WTC11 (cell line): ENCODE data around the gene CARHSP1. TPM values are rescaled to one million over a fixed set of nuclear protein-coding genes. Genes with fewer than 3 reads are reported as not detected.

Experiments used
- ATAC-seq: fragments of 200-7000 bp; cut with Tn5 transposase; 2 replicates; pipeline ENCODE4 v1.10.0; 2021; ENCODE audit warnings: mild to moderate bottlenecking, moderate library complexity
- CTCF ChIA-PET: fragments of 300-600 bp; sonication (Branson Sonifier 250); formaldehyde crosslinking; loops from one replicate; lab custom pipeline; 2021; ENCODE audit warnings: antibody characterized with exemption; lab: Charles Lee
- POLR2A ChIA-PET: fragments of 350-600 bp; sonication (Branson Sonifier 250); formaldehyde crosslinking; loops from one replicate; lab custom pipeline; 2021; ENCODE audit warnings: antibody characterized with exemption; lab: Charles Lee
- DNase-seq: peaks from one replicate; pipeline ENCODE4 v3.0.0; 2021; ENCODE audit warnings: low spot score
- H3K27ac Mint-ChIP-seq: 2 replicates; pipeline ENCODE4 v1.8.0; 2021; ENCODE audit warnings: mixed read lengths
- H3K27me3 Mint-ChIP-seq: 2 replicates; pipeline ENCODE4 v1.8.0; 2021; ENCODE audit warnings: low read depth, mild to moderate bottlenecking, moderate library complexity, mixed read lengths
- H3K36me3 Mint-ChIP-seq: 2 replicates; pipeline ENCODE4 v1.8.0; 2021; ENCODE audit warnings: mixed read lengths
- H3K4me1 Mint-ChIP-seq: 2 replicates; pipeline ENCODE4 v1.8.0; 2022; ENCODE audit warnings: mixed read lengths
- H3K4me3 Mint-ChIP-seq: 2 replicates; pipeline ENCODE4 v1.8.0; 2021; ENCODE audit warnings: mild to moderate bottlenecking, moderate library complexity, mixed read lengths
- H3K9me3 Mint-ChIP-seq: 2 replicates; pipeline ENCODE4 v1.8.0; 2021; ENCODE audit warnings: mixed read lengths
- ATF3 ChIP-seq: sonication (generic); formaldehyde crosslinking; conservative IDR thresholded peaks from 2 replicates; pipeline ENCODE4 v1.8.1; 2022; ENCODE audit warnings: mild to moderate bottlenecking, missing genetic modification reagents
- CREM ChIP-seq: sonication (generic); formaldehyde crosslinking; IDR thresholded peaks from 2 replicates; pipeline ENCODE4 v1.8.1; 2022; ENCODE audit warnings: mild to moderate bottlenecking, missing genetic modification reagents, moderate library complexity
- EMX1 ChIP-seq: fragments of 250-450 bp; sonication (Bioruptor Pico); IDR thresholded peaks from 2 replicates; pipeline ENCODE4 v1.8.0; 2021; ENCODE audit warnings: mild to moderate bottlenecking
- FOXP1 ChIP-seq: sonication (generic); formaldehyde crosslinking; IDR thresholded peaks from 2 replicates; pipeline ENCODE4 v1.8.0; 2022; ENCODE audit warnings: missing genetic modification reagents, mild to moderate bottlenecking, moderate library complexity, borderline replicate concordance
- IRF1 ChIP-seq: sonication (generic); formaldehyde crosslinking; IDR thresholded peaks from 2 replicates; pipeline ENCODE4 v1.8.0; 2023; ENCODE audit warnings: missing genetic modification reagents
- JUN ChIP-seq: sonication (generic); formaldehyde crosslinking; IDR thresholded peaks from 2 replicates; pipeline ENCODE4 v1.8.0; 2023; ENCODE audit warnings: mild to moderate bottlenecking, missing genetic modification reagents
- NR3C1 ChIP-seq: sonication (generic); formaldehyde crosslinking; conservative IDR thresholded peaks from 2 replicates; pipeline ENCODE4 v1.8.1; 2023; ENCODE audit warnings: low read depth, mild to moderate bottlenecking, missing genetic modification reagents
- RELA ChIP-seq: sonication (generic); formaldehyde crosslinking; IDR thresholded peaks from 2 replicates; pipeline ENCODE4 v1.8.1; 2022; ENCODE audit warnings: missing genetic modification reagents, mild to moderate bottlenecking, borderline replicate concordance
- SP1 ChIP-seq: sonication (generic); formaldehyde crosslinking; conservative IDR thresholded peaks from 2 replicates; pipeline ENCODE4 v1.8.1; 2022; ENCODE audit warnings: missing genetic modification reagents
- TEAD4 ChIP-seq: sonication (generic); formaldehyde crosslinking; IDR thresholded peaks from 2 replicates; pipeline ENCODE4 v1.8.0; 2022; ENCODE audit warnings: mild to moderate bottlenecking, missing genetic modification reagents
- ZBTB21 ChIP-seq: sonication (generic); formaldehyde crosslinking; IDR thresholded peaks from 2 replicates; pipeline ENCODE4 v1.8.1; 2023; ENCODE audit warnings: mild to moderate bottlenecking, missing genetic modification reagents, borderline replicate concordance
- ZNF138 ChIP-seq: sonication (generic); formaldehyde crosslinking; conservative IDR thresholded peaks from 2 replicates; pipeline ENCODE4 v1.8.1; 2022; ENCODE audit warnings: mild to moderate bottlenecking, moderate library complexity, missing genetic modification reagents
- ZNF671 ChIP-seq: fragments of 250-450 bp; sonication (Bioruptor Pico); IDR thresholded peaks from 2 replicates; pipeline ENCODE4 v1.8.0; 2021; ENCODE audit warnings: mild to moderate bottlenecking
- total RNA-seq: library from RNA; stranded (reverse); gene quantifications from 3 replicates; pipeline ENCODE4 v1.2.3, GENCODE V29; 2021
- TF ChIP-seq, protein P1 (sequence below): fragments of 250-450 bp; sonication (Bioruptor Pico); IDR thresholded peaks from 2 replicates; pipeline ENCODE4 v1.9.0; 2021; ENCODE audit warnings: mild to moderate bottlenecking
- TF ChIP-seq, protein P2 (sequence below): sonication (generic); formaldehyde crosslinking; IDR thresholded peaks from 2 replicates; pipeline ENCODE4 v1.8.1; 2022; ENCODE audit warnings: low read depth, mild to moderate bottlenecking, moderate library complexity, missing genetic modification reagents, borderline replicate concordance
- TF ChIP-seq, protein P3 (sequence below): fragments of 250-450 bp; sonication (Bioruptor Pico); IDR thresholded peaks from 2 replicates; pipeline ENCODE4 v1.9.0; 2021; ENCODE audit warnings: mild to moderate bottlenecking
- TF ChIP-seq, protein P4 (sequence below): sonication (generic); formaldehyde crosslinking; IDR thresholded peaks from 2 replicates; pipeline ENCODE4 v1.8.0; 2023; ENCODE audit warnings: mild to moderate bottlenecking, missing genetic modification reagents
- TF ChIP-seq, protein P5 (sequence below): sonication (generic); formaldehyde crosslinking; IDR thresholded peaks from 2 replicates; pipeline ENCODE4 v1.8.1; 2022; ENCODE audit warnings: low read depth, missing genetic modification reagents, borderline replicate concordance
- TF ChIP-seq, protein P6 (sequence below): fragments of 200-600 bp; IDR thresholded peaks from 2 replicates; pipeline ENCODE4 v1.8.0; 2022; ENCODE audit warnings: antibody characterized with exemption
- TF ChIP-seq, protein P7 (sequence below): fragments of 250-450 bp; sonication (Bioruptor Pico); IDR thresholded peaks from 2 replicates; pipeline ENCODE4 v2.1.2; 2022; ENCODE audit warnings: mild to moderate bottlenecking, moderate library complexity

CARHSP1 gene
- total RNA-seq, 1 experiment from 2014 or later: 261 TPM

DNA sequence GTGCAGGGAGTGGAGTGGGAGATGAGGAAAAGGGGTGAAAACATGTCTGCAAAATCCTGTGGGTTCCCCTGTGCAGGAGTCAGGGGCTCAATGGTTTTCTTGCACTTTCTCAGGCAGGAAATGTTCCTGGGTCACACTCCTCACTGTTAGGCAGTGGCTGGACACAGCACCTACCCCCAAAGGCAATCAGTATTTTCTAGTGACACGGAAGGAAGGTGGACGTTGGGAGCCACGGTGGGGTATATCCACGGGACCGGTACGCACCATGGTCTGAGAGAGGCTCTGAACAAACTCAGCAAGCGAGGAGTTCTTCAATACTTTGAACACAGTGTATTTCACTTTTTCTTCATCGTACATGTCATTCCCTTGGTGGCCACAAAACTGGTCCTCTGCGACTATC is 34.2 kb upstream of the CARHSP1 start:
- Mint-ChIP-seq H3K36me3 (peaks cover 92% of the 10 kb centered on the region), H3K4me1 (no peaks in the 10 kb centered on the region), H3K27ac (no peak overlapping the region; the same call in 1 of the 2 replicates), H3K9me3 (no peaks in the 10 kb centered on the region), H3K27me3 (no peaks in the 10 kb centered on the region), H3K4me3 (no peak overlapping the region)
- CTCF ChIA-PET: interaction anchor here (1.6 kb wide), 1 partner anchor 106 kb away, joined by 6 read pairs; no protein-coding TSS in a partner anchor
- TF ChIP-seq, protein P1, sequence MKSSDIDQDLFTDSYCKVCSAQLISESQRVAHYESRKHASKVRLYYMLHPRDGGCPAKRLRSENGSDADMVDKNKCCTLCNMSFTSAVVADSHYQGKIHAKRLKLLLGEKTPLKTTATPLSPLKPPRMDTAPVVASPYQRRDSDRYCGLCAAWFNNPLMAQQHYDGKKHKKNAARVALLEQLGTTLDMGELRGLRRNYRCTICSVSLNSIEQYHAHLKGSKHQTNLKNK: no peak
- TF ChIP-seq, protein P2, sequence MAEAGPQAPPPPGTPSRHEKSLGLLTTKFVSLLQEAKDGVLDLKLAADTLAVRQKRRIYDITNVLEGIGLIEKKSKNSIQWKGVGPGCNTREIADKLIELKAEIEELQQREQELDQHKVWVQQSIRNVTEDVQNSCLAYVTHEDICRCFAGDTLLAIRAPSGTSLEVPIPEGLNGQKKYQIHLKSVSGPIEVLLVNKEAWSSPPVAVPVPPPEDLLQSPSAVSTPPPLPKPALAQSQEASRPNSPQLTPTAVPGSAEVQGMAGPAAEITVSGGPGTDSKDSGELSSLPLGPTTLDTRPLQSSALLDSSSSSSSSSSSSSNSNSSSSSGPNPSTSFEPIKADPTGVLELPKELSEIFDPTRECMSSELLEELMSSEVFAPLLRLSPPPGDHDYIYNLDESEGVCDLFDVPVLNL (CRISPR knock-in tag): no peak
- TF ChIP-seq EMX1 (CRISPR knock-in tag) (no peak), SP1 (CRISPR knock-in tag) (no peak), ATF3 (no peak), ZBTB21 (CRISPR knock-in tag) (no peak), ZNF671 (CRISPR knock-in tag) (no peak), IRF1 (CRISPR knock-in tag) (no peak), TEAD4 (CRISPR knock-in tag) (no peak), CREM (no peak)
- TF ChIP-seq, protein P3, sequence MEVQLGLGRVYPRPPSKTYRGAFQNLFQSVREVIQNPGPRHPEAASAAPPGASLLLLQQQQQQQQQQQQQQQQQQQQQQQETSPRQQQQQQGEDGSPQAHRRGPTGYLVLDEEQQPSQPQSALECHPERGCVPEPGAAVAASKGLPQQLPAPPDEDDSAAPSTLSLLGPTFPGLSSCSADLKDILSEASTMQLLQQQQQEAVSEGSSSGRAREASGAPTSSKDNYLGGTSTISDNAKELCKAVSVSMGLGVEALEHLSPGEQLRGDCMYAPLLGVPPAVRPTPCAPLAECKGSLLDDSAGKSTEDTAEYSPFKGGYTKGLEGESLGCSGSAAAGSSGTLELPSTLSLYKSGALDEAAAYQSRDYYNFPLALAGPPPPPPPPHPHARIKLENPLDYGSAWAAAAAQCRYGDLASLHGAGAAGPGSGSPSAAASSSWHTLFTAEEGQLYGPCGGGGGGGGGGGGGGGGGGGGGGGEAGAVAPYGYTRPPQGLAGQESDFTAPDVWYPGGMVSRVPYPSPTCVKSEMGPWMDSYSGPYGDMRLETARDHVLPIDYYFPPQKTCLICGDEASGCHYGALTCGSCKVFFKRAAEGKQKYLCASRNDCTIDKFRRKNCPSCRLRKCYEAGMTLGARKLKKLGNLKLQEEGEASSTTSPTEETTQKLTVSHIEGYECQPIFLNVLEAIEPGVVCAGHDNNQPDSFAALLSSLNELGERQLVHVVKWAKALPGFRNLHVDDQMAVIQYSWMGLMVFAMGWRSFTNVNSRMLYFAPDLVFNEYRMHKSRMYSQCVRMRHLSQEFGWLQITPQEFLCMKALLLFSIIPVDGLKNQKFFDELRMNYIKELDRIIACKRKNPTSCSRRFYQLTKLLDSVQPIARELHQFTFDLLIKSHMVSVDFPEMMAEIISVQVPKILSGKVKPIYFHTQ (CRISPR knock-in tag): no peak
- TF ChIP-seq, protein P4, sequence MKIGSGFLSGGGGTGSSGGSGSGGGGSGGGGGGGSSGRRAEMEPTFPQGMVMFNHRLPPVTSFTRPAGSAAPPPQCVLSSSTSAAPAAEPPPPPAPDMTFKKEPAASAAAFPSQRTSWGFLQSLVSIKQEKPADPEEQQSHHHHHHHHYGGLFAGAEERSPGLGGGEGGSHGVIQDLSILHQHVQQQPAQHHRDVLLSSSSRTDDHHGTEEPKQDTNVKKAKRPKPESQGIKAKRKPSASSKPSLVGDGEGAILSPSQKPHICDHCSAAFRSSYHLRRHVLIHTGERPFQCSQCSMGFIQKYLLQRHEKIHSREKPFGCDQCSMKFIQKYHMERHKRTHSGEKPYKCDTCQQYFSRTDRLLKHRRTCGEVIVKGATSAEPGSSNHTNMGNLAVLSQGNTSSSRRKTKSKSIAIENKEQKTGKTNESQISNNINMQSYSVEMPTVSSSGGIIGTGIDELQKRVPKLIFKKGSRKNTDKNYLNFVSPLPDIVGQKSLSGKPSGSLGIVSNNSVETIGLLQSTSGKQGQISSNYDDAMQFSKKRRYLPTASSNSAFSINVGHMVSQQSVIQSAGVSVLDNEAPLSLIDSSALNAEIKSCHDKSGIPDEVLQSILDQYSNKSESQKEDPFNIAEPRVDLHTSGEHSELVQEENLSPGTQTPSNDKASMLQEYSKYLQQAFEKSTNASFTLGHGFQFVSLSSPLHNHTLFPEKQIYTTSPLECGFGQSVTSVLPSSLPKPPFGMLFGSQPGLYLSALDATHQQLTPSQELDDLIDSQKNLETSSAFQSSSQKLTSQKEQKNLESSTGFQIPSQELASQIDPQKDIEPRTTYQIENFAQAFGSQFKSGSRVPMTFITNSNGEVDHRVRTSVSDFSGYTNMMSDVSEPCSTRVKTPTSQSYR (CRISPR knock-in tag): no peak
- TF ChIP-seq, protein P5, sequence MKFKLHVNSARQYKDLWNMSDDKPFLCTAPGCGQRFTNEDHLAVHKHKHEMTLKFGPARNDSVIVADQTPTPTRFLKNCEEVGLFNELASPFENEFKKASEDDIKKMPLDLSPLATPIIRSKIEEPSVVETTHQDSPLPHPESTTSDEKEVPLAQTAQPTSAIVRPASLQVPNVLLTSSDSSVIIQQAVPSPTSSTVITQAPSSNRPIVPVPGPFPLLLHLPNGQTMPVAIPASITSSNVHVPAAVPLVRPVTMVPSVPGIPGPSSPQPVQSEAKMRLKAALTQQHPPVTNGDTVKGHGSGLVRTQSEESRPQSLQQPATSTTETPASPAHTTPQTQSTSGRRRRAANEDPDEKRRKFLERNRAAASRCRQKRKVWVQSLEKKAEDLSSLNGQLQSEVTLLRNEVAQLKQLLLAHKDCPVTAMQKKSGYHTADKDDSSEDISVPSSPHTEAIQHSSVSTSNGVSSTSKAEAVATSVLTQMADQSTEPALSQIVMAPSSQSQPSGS (CRISPR knock-in tag): no peak
- DNase-seq (no peak), ATAC-seq (no peak)
- POLR2A ChIA-PET: no interaction called here

DNA sequence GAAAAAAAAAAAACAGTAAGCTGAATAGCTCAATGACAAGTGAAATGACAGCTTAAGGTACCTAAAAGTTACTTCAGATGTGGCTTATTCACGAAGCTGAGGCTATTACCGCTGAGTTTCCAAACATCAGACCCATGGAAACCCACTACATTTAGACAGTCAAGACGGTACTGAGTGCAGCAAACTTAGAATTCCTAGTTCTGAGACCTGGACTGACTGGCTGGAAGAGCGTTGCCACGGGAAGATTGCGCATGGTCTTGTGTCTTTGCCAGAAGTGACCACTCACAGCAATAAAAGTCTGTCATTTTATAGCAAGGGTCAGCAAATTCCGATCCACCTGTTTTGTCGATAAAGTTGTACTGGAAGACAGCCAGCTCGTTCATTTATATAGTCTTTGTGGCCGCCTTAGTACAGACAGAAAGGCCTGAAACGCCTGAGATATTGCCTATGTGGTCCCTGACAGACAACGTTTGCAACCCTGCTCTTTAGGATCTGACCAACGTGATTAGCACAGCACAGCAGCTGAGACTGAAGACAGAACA is 32.6 kb upstream of the CARHSP1 start:
- DNase-seq: no peak
- peaks cover 93% of the 10 kb centered on the region for H3K36me3 Mint-ChIP-seq
- H3K4me1 Mint-ChIP-seq: no peaks in the 10 kb centered on the region
- ATAC-seq: no peak
- ChIA-PET POLR2A (no interaction called here), CTCF (interaction anchor here (0.6 to 1.6 kb wide), 4 partner anchors 21 to 132 kb away, joined by 3 to 6 read pairs (median 4); no protein-coding TSS in a partner anchor)
- no peak overlapping the region for H3K27ac Mint-ChIP-seq
- no peak overlapping the region for H3K4me3 Mint-ChIP-seq
- H3K9me3 Mint-ChIP-seq: no peaks in the 10 kb centered on the region
- no peaks in the 10 kb centered on the region for H3K27me3 Mint-ChIP-seq
- TF ChIP-seq, protein P6, sequence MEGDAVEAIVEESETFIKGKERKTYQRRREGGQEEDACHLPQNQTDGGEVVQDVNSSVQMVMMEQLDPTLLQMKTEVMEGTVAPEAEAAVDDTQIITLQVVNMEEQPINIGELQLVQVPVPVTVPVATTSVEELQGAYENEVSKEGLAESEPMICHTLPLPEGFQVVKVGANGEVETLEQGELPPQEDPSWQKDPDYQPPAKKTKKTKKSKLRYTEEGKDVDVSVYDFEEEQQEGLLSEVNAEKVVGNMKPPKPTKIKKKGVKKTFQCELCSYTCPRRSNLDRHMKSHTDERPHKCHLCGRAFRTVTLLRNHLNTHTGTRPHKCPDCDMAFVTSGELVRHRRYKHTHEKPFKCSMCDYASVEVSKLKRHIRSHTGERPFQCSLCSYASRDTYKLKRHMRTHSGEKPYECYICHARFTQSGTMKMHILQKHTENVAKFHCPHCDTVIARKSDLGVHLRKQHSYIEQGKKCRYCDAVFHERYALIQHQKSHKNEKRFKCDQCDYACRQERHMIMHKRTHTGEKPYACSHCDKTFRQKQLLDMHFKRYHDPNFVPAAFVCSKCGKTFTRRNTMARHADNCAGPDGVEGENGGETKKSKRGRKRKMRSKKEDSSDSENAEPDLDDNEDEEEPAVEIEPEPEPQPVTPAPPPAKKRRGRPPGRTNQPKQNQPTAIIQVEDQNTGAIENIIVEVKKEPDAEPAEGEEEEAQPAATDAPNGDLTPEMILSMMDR: no peak
- no peak for TF ChIP-seq JUN
- TF ChIP-seq ZNF671 (CRISPR knock-in tag): no peak
- no peak for TF ChIP-seq ZNF138 (CRISPR knock-in tag)
- no peak for TF ChIP-seq RELA (CRISPR knock-in tag)
- no peak for TF ChIP-seq NR3C1 (CRISPR knock-in tag)
- TF ChIP-seq, protein P7, sequence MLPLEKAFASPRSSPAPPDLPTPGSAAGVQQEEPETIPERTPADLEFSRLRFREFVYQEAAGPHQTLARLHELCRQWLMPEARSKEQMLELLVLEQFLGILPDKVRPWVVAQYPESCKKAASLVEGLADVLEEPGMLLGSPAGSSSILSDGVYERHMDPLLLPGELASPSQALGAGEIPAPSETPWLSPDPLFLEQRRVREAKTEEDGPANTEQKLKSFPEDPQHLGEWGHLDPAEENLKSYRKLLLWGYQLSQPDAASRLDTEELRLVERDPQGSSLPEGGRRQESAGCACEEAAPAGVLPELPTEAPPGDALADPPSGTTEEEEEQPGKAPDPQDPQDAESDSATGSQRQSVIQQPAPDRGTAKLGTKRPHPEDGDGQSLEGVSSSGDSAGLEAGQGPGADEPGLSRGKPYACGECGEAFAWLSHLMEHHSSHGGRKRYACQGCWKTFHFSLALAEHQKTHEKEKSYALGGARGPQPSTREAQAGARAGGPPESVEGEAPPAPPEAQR (CRISPR knock-in tag): no peak
- no peak for TF ChIP-seq FOXP1 (CRISPR knock-in tag)
